ENCODE measurements around the gene ATP5F1D. TPM values are rescaled to one million over a fixed set of nuclear protein-coding genes. Genes with fewer than 3 reads are reported as not detected.
A peak's percentile ranks its signal among the peaks of the same experiment; 100 is the strongest.

Gene ATP5F1D
- total RNA-seq, 1 experiment from 2014 or later = 179 TPM

DNA sequence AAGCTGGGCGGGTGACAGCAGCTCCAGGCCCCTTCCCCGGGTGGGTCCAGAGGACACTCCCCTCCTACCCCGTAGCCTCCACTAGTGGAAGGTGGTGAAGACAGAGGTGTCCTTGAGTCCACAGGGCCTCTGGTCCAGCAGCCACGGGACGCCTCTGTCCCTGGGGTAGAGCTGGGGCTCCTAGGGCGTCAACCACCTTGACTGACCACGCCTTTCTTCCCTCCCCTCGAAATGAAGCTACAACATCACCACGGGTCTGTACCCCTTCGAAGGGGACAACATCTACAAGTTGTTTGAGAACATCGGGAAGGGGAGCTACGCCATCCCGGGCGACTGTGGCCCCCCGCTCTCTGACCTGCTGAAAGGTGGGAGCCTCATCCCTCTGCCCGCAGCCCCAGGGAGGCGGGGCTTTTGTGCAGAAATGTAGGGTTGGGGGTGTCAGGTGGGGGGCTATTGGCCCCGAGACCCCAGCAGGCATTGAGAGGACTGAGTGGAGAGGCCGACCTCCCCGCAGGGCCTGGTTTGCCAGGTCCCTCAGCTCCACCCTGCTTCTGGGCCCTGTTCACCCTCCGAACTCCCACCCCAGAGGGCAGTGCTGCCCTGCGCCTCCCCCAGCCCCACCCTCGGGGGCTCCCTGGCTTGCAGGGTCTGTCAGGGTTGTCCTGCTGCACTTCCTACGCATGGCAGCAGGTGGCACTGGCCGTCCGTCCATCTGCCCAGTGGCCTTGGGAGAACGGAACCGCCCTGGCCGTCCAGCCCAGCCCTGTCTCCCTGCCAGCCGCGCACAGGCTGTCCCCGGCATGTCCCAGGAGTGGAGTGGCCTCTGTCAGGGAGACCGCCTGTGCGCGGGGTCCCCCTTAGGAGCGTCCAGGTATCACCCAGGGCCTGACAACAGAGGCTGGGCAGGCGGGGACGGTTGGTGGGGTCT, 20.3 kb upstream of the ATP5F1D start:
- no peak for DNase-seq
- WGBS (ENCODE audit: extremely low coverage, insufficient read length, low lambda C conversion rate) = no CpG with 5 or more reads among the region's 38 CpGs

More for the DNA sequence above, 20.3 kb upstream of the ATP5F1D start:
- Histone ChIP-seq H3K4me2 (ENCODE audit: insufficient read depth, insufficient read length, low read length) (no peak overlapping the region), H4K20me1 (ENCODE audit: control insufficient read depth, insufficient read depth, insufficient read length) (no peaks in the 10 kb centered on the region), H3K79me2 (ENCODE audit: insufficient read depth, low read length) (peaks cover 5% of the 10 kb centered on the region; the same call in 1 of the 2 replicates), H2AK5ac (ENCODE audit: insufficient read length, low read length) (no peak overlapping the region), H2BK20ac (ENCODE audit: low read depth, low read length, poor library complexity, severe bottlenecking) (no peak overlapping the region), H2BK12ac (ENCODE audit: insufficient read length, low read depth, low read length) (no peak overlapping the region), H2BK5ac (ENCODE audit: insufficient read length, low read length) (no peak overlapping the region), H2BK120ac (ENCODE audit: low read depth, low read length, poor library complexity, severe bottlenecking) (no peak overlapping the region), H2AFZ (ENCODE audit: low read length) (no peak overlapping the region), H3K23ac (ENCODE audit: insufficient read length, low read depth, low read length) (no peak overlapping the region), H3K27ac (ENCODE audit: insufficient read length, low read depth, low read length) (no peak overlapping the region), H3K4ac (ENCODE audit: low read depth, low read length) (no peak overlapping the region), H3K23me2 (ENCODE audit: insufficient read length, low read depth, low read length, poor library complexity, severe bottlenecking) (no peaks in the 10 kb centered on the region), H3K56ac (ENCODE audit: insufficient read length, low read depth, low read length) (no peak overlapping the region), H4K8ac (replicated peaks; ENCODE audit: insufficient read length, low read depth, low read length) (no peak overlapping the region), H3K4me1 (ENCODE audit: insufficient read depth, low read length) (no peaks in the 10 kb centered on the region), H2BK15ac (ENCODE audit: low read depth, low read length) (no peak overlapping the region), H3K9ac (ENCODE audit: extremely low read depth, insufficient read length, low read length) (no peak overlapping the region), H3K9me3 (ENCODE audit: control insufficient read depth, low read depth, low read length) (no peaks in the 10 kb centered on the region), H3K14ac (ENCODE audit: insufficient read depth, low read length) (no peak overlapping the region), H4K91ac (ENCODE audit: insufficient read length, low read depth, low read length) (no peak overlapping the region), H3K18ac (ENCODE audit: insufficient read length, low read depth, low read length) (no peak overlapping the region), H3T11ph (ENCODE audit: low read length) (no peak overlapping the region), H3K79me1 (ENCODE audit: insufficient read depth, low read depth, low read length, poor library complexity, severe bottlenecking) (peaks cover 4% of the 10 kb centered on the region), H3K27me3 (ENCODE audit: insufficient read depth, low read length) (no peaks in the 10 kb centered on the region), H4K5ac (ENCODE audit: insufficient read length, low read depth, low read length) (no peak overlapping the region)
- no peaks in the 10 kb centered on the region for H3K27me3 Mint-ChIP-seq (ENCODE audit: low read depth)
- no peaks in the 10 kb centered on the region for H3K9me3 Mint-ChIP-seq
- H3K4me1 Mint-ChIP-seq = peaks cover 4 to 17% of the 10 kb centered on the region in 2 experiments; a peak in 3 of 4 replicates
- no peak overlapping the region for H3K4me3 Mint-ChIP-seq
- peaks cover 2 to 9% (median 6%) of the 10 kb centered on the region in 3 experiments; a peak in 5 of 7 replicates for H3K36me3 Mint-ChIP-seq (ENCODE audit: insufficient read depth in 1 of 3, low read depth in 3 of 3)
- TF ChIP-seq, protein P1, sequence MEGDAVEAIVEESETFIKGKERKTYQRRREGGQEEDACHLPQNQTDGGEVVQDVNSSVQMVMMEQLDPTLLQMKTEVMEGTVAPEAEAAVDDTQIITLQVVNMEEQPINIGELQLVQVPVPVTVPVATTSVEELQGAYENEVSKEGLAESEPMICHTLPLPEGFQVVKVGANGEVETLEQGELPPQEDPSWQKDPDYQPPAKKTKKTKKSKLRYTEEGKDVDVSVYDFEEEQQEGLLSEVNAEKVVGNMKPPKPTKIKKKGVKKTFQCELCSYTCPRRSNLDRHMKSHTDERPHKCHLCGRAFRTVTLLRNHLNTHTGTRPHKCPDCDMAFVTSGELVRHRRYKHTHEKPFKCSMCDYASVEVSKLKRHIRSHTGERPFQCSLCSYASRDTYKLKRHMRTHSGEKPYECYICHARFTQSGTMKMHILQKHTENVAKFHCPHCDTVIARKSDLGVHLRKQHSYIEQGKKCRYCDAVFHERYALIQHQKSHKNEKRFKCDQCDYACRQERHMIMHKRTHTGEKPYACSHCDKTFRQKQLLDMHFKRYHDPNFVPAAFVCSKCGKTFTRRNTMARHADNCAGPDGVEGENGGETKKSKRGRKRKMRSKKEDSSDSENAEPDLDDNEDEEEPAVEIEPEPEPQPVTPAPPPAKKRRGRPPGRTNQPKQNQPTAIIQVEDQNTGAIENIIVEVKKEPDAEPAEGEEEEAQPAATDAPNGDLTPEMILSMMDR (conservative IDR thresholded peaks at IDR 0.05) = peak; percentile 68
- H3K27ac Mint-ChIP-seq = no peak overlapping the region

Measured in H9 (cell line).